ENCODE results near the gene AKT3.
"Not testable (repeated sequence)": the region's sequence is repeated elsewhere in the genome, so short reads cannot be mapped to it uniquely, and the experiment has no call there.

The AKT3 gene

DNA sequence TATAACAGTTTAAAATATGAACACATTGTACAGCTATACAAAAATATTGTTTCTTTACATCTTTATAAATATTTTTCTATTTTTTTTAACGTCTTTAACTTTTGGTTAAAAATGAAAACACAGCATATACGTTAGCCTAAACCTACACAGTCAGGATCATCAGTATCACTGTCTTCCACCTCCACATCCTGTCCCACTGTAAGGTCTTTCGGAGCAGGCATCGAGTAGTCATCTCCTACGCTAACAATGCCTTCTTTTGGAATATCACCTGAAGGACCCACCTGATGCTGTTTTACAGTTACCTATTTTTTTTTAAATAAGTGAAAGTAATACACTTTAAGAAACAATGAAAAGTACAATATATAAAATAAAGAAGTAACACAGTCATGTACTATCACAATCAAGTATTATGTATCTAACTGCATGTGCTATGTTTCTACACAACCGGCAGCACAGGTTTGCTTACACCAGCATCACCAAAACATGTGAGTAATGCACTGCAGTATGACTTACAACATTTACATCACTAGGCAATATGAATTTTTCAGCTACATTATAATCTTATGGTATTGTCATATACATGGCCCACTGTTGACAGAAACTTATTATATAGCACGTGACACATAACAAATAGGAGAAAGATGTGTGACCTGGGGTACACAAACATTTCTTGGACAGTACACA lies 254.4 kb downstream of the AKT3 start:
- no peak for DNase-seq

DNA sequence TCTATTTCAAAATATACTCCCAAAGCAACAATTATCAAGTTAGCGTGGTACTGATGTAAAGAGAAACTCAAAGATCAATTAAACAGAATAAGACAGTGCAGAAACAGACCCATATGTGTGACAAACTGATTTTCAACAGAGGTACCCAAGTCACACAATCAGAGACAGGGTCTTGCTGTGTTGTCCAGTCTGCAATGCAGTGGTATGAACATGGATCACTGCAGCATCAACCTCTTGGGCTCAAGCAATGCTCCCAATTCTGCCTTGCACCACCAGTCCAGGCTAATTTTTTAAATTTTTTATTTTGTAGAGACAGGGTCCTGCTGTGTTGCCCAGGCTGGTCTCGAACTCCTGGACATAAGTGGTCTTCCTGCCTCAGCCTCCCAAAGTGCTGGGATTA lies 255.6 kb downstream of the AKT3 start:
- DNase-seq = no peak

DNA sequence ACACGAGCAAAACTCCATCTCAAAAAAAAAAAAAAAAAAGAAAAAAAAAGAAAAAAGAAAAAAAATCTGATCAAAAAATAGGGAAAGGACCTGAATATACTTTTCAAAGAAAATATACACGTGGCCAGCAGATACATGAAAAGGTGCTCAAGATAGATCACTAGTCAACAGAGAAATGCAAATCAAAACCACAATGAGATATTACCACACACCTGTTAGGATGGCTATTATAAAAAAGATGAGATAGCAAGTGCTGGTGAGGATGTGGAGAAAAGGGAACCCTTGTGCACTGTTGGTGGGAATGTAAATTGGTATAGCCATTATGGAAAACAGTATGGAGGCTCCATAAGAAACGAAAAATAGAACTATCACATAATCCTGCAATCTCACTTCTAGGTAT lies 260.8 kb downstream of the AKT3 start:
- not testable (repeated sequence) for DNase-seq

DNA sequence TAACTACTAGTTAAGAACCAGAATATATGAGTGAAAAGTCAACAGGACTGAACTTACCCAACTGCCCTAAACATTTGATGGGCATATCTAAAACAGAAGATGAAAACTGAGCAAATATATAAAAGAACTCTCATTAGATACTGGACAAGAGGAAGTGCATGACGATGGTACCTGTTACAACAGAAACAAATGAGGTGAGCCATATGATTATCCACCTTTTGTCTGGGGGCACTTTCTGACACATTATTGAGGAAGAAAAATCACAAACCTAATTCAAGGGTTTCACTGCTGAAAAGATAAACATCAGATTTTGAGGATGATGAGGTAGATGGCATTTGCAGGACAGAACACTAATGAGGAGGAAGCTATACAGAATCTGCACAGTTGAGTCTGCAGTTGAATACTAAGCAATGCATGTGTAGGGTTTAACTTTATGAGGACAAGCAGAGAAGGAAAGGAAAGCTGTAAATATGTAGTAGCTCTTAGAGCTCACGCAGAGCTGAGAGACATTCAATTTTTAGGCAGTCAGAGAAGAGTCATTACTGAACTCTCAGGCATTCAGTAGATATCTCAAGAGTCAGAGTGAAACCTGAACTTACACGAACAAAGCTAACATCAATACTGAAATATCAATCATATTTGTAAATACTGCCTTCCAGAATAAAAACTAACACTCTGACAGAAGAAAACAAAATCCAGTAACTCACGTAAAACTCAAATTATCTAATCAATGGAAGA lies 262.1 kb downstream of the AKT3 start:
- no peak for DNase-seq

DNA sequence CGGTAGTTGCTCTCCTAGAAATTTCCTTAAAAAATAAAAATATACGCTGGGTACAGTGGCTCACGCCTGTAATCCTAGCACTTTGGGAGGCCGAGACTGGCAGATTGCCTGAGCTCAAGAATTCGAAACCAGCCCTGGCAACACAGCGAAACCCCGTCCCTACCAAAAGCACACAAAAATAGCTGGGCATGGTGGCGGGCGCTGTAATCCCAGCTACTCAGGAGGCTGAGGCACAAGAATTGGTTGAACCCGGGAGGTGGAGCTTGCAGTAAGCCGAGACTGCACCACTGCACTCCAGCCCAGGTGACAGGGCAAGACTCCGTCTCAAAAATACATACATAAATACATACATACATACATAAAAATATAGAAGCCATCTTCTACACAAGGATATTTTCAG lies 262.8 kb downstream of the AKT3 start:
- no peak for DNase-seq

DNA sequence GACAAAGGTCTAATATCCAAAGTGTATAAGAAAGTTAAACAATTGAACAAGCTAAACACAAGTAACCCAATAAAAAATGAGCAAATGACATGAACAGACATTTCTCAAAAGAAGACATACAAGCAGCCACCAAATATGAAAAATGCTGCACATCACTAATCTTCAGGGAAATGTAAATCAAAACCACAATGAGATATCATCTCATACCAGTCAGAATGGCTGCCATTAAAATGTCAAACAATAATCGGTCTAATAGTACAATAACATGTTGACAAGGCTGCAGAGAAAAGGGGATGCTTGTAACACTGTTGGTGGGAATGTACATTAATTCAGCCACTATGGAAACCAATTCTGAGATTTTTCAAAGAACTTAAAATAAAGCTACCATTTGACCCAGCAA lies 264.1 kb downstream of the AKT3 start:
- no peak for DNase-seq

DNA sequence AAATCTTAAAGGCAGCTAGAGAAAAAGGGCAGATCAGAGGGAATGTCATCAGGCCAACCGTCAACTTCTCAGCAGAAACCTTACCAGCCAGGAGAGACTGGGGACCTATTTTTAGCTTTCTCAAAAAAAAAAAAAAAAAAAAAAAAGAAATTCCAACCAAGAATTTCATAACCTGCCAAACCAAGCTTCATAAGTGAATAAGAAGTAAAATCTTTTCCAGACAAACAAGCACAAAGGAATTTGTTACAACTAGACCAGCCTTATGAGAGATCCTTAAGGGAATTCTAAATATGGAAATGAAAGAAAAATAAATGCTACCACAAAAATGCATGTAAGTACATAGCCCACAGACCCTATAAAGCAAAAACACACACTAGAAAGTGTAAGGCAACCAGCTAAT lies 267.7 kb downstream of the AKT3 start:
- DNase-seq = no peak

DNA sequence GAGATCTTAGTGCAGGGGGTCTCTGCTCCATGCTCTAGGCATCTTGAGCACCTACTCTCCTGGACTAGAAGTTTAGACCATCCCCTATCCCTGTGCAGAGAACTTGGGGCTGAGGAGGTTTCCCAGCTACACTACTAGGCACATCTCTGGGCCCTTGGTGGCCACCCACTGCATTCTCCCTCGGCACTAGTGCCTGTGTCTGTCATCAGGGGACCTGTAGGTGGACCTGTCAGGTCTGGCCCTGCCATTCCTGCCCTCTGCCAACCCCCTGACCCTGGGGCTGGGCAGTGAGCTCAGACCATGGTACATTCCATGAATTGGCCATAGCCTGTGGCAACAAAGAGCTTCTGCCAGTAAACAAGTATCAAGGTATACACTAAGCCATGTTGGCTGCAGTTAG lies 269.1 kb downstream of the AKT3 start:
- DNase-seq = no peak

DNA sequence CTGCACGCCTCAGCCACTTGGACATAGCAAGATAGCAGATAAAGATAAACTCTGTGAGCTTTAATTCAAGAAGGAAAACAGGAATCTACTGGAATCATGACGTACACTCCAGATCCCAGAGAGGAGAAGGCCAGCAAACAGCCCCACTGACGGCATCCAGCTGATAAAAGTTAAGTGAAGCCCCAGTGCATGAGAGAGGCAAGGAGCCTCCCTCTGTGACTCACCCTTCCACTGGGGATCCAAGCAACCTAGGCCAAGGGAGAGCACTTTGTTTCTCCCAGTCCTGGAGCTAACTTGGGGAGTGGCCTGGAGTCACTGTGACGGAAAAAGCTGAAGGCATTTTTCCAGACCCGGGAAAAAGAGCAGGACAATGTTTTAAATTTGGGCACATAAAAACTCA lies 270.0 kb downstream of the AKT3 start:
- no peak for DNase-seq

DNA sequence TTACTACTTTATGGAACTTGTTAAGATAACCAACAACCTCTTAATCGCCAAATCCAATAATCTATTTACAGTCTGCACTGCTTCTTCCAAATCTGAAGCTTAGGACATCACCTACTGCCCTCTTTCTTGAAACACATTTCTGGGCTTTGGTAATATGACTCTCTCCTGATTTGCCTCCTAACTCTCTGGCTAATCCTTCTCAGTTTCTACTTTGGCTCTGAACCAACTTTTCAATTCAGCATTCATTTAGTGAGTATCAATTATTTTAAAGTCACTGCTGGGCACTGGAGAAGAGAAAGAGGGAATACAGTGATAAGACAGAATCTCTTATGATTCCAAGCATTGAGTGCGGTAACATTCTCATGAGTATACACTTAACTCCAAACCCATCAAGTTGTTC lies 275.0 kb downstream of the AKT3 start:
- DNase-seq = no peak

DNA sequence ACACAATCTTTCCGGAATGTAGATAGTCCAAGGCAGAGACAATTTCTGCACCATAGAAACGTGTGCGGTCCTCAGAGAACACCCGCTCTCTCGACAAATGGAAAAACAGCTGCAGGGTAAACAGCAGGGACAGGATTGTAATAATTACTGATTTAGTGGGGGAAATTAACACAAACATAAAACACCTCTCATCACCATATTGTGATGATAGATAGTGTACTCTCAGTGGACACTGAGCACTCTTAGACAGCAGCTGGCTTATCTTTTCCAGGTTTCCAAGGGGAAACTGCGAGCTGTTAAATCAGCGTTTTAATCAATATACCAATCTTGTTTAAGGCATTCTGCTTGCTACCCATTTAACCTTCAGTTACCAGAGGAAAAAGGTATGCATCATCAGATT lies 277.1 kb downstream of the AKT3 start:
- no peak for DNase-seq

DNA sequence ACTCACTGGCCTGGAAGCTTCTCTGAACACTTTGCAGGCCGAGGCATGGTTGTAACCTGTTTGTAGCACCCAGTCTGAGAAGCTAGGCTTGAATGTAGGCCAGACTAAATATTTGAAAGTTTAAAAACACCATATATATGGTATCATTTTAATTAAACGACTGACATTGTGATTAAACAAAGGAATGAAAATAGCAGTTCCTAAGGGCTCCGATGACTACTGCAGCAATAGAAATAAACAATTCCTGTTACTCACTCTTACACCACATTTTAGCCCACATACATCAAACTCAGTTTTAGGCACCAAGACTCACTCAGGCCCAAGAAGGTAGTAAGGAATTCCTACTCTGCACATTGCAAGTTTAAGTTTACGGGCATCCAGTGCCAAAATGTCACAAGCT lies 281.2 kb downstream of the AKT3 start:
- no peak for DNase-seq

DNA sequence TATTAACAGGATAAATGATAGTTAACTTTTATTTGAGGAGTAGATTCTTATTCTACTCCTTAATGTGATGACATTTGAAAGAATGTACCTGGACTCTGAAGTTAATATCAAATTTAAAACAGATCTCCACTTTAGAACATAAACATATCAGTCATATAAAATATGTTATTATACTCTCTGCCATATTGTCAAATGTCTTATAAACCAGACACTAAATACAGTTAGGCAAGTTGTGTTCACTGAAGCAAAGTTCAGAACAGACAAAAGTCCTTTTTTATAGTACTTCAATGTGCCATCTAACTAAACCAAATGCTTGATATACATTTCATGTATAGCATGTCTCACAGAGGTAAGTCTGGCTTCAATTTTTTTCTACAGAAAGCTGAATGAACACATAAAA lies 285.2 kb downstream of the AKT3 start:
- no peak for DNase-seq

DNA sequence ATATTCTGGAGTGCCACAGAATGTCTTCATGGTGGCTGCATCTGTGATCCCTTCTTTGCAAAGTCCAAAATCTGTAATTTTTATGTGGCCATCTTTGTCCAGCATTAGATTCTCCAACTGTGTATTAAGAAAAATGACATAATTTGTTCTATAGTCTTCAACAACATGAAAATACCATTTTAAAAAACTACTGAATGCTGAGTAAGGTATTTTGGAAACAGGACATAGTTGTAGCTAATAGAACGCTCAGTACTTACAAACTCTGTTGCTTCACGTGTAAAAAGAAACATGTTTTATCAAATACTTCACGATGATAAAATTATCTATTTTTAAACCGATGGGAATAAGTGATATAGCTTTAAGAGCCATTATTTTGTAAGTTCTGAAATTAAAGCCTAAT lies 286.3 kb downstream of the AKT3 start:
- no peak for DNase-seq

DNA sequence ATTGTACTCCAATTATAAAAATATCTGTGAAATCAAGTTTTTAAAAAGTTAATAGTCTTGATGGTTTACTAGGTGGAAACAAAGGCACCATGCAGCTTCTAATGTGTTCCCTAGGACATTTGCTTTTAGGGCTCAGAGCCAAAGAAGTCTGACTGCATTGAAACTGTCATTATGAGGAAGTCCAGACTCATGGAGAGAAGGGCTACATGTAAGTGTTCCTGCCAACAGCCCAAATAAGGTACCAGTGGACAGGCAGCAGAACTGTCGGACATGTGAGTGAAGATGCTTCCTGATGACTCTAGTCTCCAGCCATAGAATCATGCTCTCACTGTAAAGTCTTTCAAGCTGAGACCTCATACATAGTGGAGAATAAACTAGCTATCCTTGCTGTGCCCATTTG lies 287.6 kb downstream of the AKT3 start:
- DNase-seq = no peak

DNA sequence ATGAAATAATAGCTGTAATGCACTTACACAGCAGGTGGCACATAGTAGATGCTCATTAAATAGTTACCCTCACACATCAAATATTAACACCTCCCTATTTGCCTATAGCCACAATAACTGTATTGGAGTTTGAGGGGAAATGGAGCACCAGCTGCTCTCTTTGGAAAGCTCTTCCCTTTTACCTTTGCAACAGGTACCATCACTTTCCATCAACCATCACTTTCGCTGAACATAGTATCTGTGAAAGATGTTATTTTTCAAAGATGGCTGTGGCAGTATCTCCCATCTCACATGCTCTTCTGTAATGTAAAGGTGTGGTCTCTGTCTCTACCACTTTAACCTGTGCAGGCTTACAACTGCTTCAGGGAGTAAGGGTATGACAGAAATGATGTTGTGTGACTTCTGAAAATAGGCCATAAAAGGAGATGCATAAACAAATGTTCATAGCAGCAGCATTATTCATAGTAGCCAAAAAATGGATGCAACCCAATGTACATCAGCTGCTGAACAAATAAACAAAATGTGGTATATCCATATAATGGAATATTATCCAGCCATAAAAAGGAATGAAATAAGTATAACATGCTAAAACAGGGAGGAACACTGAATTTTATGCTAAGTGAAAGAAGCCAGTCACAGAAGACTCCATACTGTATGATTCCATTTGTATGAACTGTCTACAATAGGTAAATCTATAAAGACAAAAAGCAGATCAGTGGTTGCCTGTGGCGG lies 288.3 kb downstream of the AKT3 start:
- DNase-seq = no peak

DNA sequence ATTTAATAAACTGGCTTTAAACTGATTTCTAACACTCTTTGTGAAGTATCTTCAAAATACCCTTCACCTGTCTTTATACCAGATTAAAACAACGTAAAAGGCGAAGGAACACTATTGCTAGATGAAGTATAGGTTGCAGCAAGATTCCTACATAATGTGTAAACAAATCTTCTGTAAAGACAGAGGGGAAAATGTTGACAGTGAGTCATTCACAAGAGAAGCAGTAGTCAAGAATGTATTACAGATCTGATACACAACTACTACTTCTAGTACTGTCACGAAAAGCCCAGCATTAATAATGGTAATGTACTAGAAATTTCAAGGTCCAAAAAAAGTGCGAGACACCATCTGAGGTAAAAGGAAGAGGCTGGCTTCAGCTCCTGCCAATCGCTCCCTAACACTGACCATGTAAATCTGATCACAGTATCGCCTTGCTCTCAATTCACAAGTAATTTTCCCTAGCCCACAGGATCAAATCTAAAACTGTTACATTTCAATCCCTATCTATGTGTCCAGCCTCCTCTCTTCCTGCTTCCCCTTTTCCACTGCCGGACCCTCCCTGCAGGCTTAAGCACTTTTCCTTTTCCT lies 290.4 kb downstream of the AKT3 start:
- DNase-seq = no peak

DNA sequence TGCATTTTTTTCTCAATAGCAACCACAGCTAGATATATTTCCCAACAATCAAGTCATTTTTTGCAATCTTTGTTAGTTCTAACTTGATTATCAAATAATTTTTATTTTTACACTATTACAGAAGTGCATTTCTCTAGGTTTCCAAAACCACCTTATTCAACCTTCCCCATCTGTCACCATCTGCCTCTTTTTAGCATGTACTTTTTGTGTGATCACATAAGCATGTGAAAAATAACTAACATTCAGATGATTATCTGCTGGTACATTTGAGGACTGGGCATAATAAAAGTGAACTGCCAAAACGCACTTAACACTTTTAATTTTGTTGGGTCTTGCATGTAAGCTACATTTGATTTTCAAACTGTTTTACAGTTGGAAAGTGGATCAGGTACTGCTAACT lies 291.5 kb downstream of the AKT3 start:
- DNase-seq = no peak

DNA sequence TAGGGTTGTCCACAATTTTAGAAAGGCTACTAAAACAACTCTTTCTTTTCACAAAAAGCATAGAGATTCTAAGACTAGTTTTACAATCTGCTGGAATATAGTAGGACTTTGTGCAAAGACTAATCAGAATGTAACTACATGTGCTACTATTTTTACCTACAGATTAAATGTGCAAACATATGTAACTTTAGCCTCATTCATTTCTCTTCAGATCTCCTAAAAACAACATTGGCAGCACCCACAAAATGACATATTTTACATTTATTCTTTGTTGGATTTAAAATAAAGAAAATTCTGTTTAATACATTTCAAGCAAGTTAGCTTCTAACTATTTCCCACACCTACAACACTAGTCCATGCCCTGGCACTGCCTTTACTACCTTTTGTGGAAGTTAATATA lies 292.2 kb downstream of the AKT3 start:
- no peak for DNase-seq

DNA sequence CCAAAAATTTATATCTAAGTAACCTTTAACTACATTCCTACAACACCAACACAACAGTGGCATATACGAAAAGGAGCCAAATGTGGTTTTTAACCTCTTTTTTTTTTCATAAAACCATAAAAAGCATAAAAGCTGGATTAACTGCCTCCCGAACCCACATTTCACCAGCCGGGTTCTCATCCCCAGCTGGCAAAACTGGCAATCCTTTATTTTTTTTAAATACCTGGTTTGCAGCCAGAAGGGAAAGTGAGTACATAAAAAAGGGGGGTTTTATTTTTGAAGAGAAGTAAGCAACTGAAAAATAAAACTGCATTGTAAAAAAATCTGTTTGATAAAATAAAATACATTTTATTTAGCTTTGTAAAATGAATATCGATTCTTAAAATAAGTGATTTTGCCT lies 295.4 kb downstream of the AKT3 start:
- no peak for DNase-seq

DNA sequence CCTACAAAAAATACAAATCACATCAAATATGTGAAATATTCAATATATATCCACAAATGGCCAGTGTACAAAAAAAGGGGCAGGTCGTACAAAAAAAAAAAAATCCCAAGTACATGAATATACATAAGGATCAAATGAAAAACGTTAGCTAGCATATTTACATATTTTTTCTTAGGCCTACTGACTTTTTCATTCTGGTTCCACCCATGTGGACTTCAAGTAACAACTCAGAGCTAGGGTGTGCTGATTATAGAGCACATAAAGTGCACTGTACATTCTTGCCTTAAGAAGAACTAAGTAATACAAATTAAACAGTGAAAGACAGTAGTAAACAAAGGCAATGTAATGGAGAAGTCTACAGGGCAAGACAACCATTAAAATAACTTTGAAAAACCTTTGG lies 297.0 kb downstream of the AKT3 start:
- DNase-seq = no peak

DNA sequence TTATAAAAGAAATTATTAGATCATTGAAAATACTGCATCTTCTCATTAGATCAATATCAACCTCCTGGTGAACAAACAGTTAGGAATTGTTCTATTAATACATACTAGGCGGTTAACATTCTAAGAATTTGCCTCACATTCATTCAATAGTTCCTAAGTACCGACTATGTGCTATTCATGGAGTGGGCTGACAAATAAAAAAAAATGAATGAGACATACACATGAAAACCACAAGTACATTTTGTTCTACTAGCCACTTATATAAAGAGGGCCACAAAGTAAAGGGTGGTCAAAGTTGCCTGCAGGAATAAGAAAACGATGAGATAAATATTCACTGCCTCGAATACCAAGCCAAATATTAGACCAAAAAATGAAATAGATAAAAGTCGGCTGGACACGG lies 299.8 kb downstream of the AKT3 start:
- DNase-seq = no peak

DNA sequence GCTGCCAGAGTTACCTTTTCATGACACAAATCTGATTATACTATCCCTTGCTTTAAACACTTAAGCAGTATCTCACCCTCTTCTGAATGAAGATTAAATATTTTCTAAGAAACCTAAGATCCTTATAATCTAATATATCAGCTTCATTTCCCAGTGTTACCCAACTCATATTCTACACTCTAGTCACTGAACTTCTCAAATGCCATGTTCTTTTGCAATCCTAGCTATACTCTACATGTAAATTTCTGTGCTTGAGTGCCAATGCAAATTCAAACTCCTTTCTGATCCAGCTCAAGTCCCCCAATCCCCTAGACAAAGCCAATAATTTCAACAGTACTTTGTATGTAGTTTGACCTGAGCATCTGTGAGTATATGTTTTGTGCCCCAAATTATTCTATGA lies 300.3 kb downstream of the AKT3 start:
- DNase-seq = no peak

DNA sequence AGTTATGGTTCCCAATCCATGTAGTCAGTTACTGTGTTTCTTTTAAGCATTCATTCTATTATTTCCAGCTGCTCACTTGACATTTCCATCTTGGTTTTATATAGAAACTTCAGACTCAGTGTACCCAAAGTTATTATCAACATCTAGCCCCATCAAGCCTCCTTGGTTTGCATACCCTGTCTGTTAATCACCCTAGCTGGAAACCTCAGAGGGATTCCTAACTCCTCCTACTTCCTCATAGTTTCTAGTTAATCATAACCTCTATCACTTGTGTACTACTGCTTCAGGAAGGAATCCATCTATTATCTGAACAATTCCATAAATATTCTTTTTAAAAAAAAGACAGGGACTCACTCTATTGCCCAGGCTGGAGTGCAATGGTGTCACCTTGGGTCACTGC lies 300.9 kb downstream of the AKT3 start:
- DNase-seq = no peak
